ENCODE results near the gene MGAT5.
"Not testable (repeated sequence)": the region's sequence is repeated elsewhere in the genome, so short reads cannot be mapped to it uniquely, and the experiment has no call there.

Gene MGAT5

GRCh38 chr2:134457765-134458472, 204.0 kb downstream of the MGAT5 start:
- no peak for DNase-seq

GRCh38 chr2:134458473-134458853, 204.6 kb downstream of the MGAT5 start:
- no peak for DNase-seq

GRCh38 chr2:134458950-134459349, 205.1 kb downstream of the MGAT5 start:
- DNase-seq = no peak

- DNase-seq = no peak
Observed at GRCh38 chr2:134459706-134460406, 206.0 kb downstream of the MGAT5 start.

GRCh38 chr2:134460583-134460998, 206.7 kb downstream of the MGAT5 start:
- peak; percentile 64 for DNase-seq

GRCh38 chr2:134461511-134461910, 207.6 kb downstream of the MGAT5 start:
- no peak for DNase-seq

- no peak for DNase-seq
Observed at GRCh38 chr2:134462275-134462674, 208.4 kb downstream of the MGAT5 start.

- DNase-seq = no peak
Observed at GRCh38 chr2:134462791-134463698, 209.2 kb downstream of the MGAT5 start.

GRCh38 chr2:134463699-134464022, 209.8 kb downstream of the MGAT5 start:
- no peak for DNase-seq

- no peak for DNase-seq
Observed at GRCh38 chr2:134465228-134466105, 211.6 kb downstream of the MGAT5 start.

GRCh38 chr2:134466141-134466540, 212.3 kb downstream of the MGAT5 start:
- no peak for DNase-seq

- no peak for DNase-seq
Observed at GRCh38 chr2:134468164-134468563, 214.3 kb downstream of the MGAT5 start.

GRCh38 chr2:134468776-134469175, 214.9 kb downstream of the MGAT5 start:
- DNase-seq = no peak

- DNase-seq = no peak
Observed at GRCh38 chr2:134469516-134470115, 215.7 kb downstream of the MGAT5 start.

- DNase-seq = no peak
Observed at GRCh38 chr2:134470561-134471168, 216.8 kb downstream of the MGAT5 start.

GRCh38 chr2:134476982-134477381, 223.1 kb downstream of the MGAT5 start:
- not testable (repeated sequence) for DNase-seq

GRCh38 chr2:134479696-134480330, 225.9 kb downstream of the MGAT5 start:
- no peak for DNase-seq

GRCh38 chr2:134482131-134482723, 228.4 kb downstream of the MGAT5 start:
- DNase-seq = no peak

GRCh38 chr2:134482766-134483340, 229.0 kb downstream of the MGAT5 start:
- no peak for DNase-seq

GRCh38 chr2:134489732-134490384, 236.0 kb downstream of the MGAT5 start:
- DNase-seq = no peak
